GM19193 (cell line): ENCODE measurements around the gene MFSD6.

Source experiments
- POLR2A ChIP-seq: IDR thresholded peaks from 4 replicates; pipeline ENCODE4 v1.6.1; 2011; ENCODE audit not compliant: insufficient read depth, insufficient read length; ENCODE audit errors: extremely low read depth

MFSD6 gene

DNA sequence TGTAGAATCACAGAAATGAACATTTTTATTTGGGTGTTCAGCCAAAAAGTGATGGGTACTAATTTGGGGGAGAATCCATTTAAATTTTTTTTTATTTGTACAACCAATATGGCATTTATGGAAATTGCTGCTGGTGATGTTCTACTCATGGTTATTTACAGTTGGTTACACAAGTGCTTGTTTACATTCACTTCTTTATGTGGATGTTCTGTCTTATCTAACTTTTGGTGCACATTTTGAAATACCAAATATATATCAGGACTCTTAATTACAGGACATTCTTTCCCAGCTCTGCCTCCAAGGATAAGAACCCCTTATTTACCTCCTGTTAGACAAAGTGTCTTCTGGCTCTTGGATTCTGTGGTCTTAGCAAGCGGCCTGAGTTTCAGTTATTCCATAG lies 91.1 kb downstream of the MFSD6 start:
- TF ChIP-seq POLR2A: no peak

- no peak for TF ChIP-seq POLR2A
These were observed 91.9 kb downstream of the MFSD6 start for GRCh38 chr2:190500054-190500502.

DNA sequence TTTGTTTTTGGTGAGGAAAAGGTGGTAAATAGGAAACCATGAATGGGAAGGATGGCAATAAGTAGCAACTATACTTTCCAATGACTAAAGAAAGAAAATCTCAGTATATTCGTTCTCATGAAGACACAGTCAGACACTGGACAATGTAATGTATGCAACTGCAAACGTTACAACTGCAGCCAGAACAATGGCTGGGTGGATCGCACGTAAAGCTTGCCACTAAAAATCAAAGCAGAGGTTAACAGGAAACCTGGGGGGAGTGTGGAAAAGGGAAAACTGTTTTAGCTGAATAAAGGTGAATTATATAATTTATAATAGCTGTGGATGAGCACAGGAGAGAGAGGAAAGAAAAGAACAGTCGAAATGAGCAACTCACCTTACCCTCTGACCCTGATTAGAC lies 93.1 kb downstream of the MFSD6 start:
- TF ChIP-seq POLR2A: no peak

GRCh38 chr2:190501702-190502407 lies 93.7 kb downstream of the MFSD6 start:
- no peak for TF ChIP-seq POLR2A

DNA sequence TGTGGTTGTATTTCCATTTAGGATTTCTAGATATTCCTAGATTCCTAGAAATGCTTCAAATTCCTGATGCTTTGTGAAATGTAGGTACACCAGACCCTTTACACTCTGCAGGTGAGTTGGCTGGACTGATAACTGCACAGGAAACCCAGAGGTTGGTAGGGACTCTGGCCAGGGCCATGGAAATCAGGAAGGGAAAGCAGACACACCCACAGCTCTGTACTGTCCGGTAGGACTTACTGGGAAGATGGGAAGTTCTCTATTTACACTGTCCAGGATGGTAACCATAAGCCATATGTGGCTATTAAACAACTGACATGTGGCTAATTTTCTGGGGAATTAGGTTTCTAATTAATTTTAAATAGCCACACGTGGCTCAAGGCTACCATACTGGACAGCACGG lies 94.9 kb downstream of the MFSD6 start:
- no peak for TF ChIP-seq POLR2A

DNA sequence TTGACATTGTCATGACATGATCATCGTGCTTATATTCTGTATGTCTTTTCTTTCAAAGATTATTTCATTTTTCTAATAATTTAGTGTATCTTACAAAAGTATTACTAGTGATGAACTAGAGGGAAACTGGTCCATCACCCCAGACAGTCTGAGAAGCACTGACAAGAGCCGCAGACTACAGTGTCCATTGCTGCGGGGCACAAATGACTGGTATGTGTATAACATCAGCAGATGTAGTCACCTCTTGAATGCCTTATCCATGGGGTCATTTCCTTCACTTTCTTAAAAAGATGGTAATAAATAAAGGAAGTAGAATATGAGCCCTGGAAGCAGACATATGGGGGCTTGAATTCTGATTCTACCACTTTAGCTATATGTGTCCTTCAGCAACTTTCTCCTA lies 96.8 kb downstream of the MFSD6 start:
- TF ChIP-seq POLR2A: no peak

GRCh38 chr2:190505696-190506095 lies 97.5 kb downstream of the MFSD6 start:
- no peak for TF ChIP-seq POLR2A

GRCh38 chr2:190506666-190507065 lies 98.5 kb downstream of the MFSD6 start:
- no peak for TF ChIP-seq POLR2A

- no peak for TF ChIP-seq POLR2A
These were observed 99.0 kb downstream of the MFSD6 start for GRCh38 chr2:190507135-190507534.

DNA sequence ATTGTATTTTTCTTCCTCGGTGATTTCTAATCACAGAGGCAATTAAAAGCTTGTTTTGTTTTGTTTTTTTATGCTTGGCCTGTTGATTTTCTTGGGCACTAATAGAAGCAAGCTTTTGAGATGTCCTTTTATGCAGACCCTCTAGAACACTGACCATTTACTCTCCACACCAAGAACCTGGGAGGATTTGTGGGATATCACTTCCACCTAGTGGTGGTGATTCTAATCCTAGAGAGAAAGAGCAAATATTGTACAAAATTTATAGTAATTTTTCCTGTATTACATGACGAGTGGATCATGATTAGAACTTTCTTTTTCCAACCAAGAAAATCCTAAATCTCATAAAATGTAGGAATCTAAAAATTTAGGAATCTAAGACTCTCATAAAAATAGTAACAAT lies 102.9 kb downstream of the MFSD6 start:
- no peak for TF ChIP-seq POLR2A

GRCh38 chr2:190512539-190513095 lies 104.5 kb downstream of the MFSD6 start:
- no peak for TF ChIP-seq POLR2A

DNA sequence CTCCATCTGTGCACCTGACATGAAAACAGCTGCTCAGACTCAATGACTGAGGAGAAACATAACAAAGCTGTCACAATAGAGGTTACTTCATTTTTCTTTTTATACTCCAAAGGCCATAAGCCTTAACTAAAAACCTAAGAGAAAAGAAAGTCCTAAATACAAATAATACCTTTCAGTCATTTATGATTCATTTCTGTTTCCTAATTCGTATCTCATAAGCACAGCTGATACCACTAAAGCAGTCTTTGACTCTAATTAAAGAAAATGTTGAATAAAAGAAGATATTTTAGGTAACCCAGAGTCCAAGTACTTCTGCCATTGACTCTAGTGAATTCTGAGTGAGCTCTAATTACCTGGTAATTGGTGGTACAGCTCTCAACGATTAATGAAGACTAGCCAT lies 105.7 kb downstream of the MFSD6 start:
- TF ChIP-seq POLR2A: no peak

GRCh38 chr2:190514676-190515075 lies 106.5 kb downstream of the MFSD6 start:
- TF ChIP-seq POLR2A: no peak

GRCh38 chr2:190515687-190516086 lies 107.5 kb downstream of the MFSD6 start:
- TF ChIP-seq POLR2A: no peak

- no peak for TF ChIP-seq POLR2A
These were observed 109.3 kb downstream of the MFSD6 start for GRCh38 chr2:190517468-190517867.

- TF ChIP-seq POLR2A: no peak
These were observed 112.0 kb downstream of the MFSD6 start for GRCh38 chr2:190519975-190520767.
